DMS153 treated with DMSO at 0.1 percent for 48 hours (cell line): ENCODE data around the gene ALB.
"Not testable (repeated sequence)": the region's sequence is repeated elsewhere in the genome, so short reads cannot be mapped to it uniquely, and the experiment has no call there.

ENCODE experiments used
- DNase-seq: peaks from one replicate; lab custom pipeline; 2025; ENCODE audit not compliant: unreplicated experiment; lab: John Stamatoyannopoulos, UW

ALB gene

DNA sequence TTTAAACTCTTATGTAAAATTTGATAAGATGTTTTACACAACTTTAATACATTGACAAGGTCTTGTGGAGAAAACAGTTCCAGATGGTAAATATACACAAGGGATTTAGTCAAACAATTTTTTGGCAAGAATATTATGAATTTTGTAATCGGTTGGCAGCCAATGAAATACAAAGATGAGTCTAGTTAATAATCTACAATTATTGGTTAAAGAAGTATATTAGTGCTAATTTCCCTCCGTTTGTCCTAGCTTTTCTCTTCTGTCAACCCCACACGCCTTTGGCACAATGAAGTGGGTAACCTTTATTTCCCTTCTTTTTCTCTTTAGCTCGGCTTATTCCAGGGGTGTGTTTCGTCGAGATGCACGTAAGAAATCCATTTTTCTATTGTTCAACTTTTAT lies at the start of gene ALB:
ALB (plus strand) TSS at position 246 of the 400 bp plus-strand sequence; CDS start at position 287, 41 bp downstream.
- DNase-seq, result no peak

DNA sequence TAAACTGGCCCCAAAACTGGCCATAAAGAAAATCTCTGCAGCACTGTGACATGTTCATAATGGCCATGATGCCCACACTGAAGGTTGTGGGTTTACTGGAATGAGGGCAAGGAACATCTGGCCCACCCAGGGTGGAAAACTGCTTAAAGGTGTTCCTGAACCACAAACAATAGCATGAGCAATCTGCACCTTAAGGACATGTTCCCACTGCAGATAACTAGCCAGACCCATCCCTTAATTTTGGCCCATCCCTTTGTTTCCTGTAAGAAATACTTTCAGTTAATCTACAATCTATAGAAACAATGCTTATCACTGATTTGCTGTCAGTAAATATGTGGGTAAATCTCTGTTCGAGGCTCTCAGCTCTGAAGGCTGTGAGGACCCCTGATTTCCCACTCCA lies 46.9 kb upstream of the ALB start:
- not testable (repeated sequence) for DNase-seq

DNA sequence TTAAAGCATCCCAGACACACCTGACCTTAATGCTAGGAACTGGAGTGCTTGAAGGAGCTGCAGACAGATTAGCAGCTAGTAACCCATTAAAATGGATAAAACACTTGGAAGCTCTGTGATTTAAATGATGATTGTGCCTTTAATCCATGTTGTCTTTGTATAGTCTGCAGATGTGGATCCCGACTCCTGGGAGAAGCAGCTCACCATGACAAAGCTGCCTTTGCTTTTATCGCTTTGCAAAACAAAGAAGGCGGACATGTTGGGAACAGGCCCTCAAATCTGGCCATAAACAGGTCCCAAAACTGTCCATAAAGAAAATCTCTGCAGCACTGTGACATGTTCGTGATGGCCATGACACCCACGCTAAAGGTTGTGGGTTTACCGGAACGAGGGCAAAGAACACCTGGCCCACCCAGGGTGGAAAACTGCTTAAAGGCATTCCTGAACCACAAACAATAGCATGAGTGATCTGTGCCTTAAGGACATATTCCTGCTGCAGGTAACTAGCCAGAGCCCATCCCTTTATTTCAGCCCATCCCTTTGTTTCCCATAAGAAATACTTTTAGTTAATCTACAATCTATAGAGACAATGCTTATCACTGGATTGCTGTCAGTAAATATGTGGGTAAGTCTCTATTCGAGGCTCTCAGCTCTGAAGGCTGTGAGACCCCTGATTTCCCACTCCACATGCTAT lies 34.4 kb upstream of the ALB start:
- DNase-seq, result not testable (repeated sequence)

DNA sequence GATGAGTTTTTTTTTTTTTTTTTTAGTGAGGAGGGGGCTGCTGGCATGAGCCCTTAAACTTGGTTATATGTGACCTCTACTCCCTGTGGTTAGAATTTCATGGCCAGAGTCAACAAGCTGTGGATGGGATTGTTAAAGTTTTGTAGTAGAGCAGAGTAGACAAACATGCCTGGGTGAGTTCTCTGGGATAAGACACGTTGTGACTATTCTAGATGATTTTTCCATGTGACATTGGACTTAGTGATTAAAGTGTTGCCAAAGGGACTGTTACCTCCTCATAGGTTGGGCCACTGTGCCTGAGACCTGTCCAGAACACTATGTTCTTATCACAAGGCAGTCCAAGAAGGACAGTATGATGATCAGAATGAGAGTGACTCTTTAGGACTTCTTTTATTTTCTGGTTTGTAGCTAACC lies 28.8 kb upstream of the ALB start:
- DNase-seq, result no peak

DNA sequence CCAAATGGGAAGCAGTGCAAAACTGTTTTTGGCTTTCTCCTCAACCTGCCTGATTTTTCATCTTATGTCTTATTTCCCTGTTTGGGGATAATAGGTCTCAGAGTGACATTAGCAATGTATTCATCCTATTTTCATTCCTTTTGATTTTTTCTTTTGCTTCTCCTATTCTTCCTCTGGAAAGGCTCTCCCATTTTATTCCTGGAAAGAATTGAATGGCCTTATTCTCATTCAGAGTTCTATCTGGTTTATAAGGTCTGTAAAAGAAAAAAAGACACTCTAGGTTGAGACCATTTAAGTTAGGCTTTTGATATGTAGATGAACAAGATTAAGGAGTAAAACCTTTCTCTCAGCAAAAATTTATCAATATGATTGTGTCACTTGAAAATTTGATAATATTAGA lies 27.8 kb upstream of the ALB start:
- DNase-seq, result no peak

DNA sequence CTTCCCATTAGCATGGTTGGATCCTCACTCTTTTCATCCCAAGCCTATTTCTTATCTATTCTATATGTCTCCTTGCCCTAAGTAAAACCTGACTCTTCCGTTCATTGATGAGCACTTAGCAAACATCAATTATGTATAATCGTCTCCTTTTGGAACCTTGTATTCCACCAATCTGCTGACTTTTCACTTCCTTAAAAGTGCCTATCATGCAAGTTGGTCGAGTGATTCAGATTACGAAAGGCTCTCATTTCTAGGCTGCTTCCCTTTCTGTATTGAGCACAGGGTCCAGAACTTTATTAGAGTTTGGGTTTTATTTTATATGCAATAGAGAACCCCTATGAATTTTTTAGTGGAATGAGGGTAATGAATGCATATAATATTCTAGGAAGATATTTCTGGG lies 27.1 kb upstream of the ALB start:
- no peak for DNase-seq

DNA sequence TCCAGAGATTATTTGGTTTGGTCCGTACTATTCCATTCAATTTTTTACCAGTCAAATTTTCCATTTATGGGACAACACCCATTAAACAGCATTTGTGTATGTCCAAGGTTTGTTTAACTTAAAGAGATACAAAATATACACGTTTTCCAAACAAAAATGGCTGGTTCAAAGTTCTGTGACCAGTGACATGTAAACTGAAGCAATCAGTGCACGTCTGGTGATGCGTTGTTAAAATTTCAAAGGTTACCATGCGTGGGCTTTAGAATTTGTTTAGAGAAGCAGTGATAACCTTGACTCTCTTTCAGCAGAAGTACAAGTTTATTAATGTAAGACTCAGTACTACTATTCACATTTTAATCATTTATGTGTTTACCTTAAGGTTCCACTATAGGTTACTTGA lies 25.2 kb upstream of the ALB start:
- no peak for DNase-seq

DNA sequence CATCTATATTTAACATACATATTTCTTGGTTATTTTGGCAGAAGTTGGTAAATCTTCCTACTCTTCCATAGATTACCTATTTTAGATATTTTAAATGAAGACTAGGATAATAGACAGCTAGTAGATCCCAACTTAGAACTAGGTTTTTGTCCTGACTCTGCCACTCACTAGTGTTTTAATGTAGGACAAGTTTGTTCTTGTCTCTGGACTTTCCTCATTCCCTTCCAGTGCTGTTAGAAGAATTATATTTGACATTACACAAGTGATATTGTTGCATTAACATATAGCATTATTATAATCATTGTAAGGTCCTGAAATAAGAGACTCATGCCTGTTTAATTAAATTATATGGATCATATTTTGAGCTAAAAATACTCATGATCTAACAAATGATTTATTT lies 24.1 kb upstream of the ALB start:
- no peak for DNase-seq

DNA sequence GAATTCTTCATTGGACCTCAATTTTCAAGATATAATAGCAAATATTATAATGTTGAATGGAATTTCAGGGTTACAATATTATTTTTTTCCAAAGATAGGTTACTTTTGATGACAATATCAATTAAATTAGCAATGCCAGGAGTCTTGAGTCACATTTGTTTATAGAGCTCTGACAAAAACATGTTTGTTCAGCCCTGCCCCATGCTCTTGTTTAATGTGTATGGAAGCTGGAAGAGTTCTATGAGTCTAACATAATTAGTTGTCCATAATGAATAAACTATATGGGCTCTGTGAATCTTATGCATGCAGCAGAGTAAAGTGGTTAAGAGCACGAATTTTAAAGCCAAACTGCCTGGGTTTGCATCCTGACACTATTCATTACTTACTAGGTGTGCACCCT lies 22.9 kb upstream of the ALB start:
- DNase-seq, result no peak

DNA sequence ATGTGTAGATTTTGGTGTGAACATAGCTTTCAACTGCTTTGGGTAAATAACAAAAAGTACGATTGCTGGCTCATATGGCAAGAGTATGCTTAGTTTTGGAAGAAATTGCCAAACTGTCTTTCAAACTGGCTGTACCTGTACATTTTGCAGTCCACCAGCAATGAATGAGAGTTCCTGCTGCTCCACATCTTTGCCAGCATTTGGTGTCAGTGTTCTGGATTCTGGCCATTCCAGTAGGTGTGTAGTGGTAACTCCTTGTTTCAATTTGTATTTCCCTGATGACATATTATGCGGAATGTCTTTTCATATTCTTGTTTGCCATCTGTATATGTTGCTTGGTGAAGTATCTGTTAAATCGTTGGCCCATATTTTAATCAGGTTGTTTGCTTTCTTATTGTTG lies 20.6 kb upstream of the ALB start:
- no peak for DNase-seq

DNA sequence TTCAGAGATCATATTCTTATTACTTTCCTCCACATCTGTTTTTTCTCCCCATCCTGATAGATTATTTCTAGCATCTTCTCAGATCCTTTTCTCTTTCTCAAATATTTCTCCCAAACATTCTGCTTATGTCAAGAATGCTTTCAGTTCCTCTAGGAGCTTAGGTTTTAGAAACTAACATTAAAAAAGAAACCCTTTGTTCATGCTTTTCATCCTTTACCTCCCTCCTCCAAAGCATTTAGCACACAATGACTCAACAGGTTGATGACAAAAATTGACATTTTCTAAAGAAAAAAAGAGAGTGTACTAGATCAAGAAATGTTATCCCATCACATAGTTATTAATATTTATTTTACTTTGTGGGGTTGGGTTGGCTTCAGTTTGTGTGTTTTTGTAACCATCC lies 16.5 kb upstream of the ALB start:
- no peak for DNase-seq

DNA sequence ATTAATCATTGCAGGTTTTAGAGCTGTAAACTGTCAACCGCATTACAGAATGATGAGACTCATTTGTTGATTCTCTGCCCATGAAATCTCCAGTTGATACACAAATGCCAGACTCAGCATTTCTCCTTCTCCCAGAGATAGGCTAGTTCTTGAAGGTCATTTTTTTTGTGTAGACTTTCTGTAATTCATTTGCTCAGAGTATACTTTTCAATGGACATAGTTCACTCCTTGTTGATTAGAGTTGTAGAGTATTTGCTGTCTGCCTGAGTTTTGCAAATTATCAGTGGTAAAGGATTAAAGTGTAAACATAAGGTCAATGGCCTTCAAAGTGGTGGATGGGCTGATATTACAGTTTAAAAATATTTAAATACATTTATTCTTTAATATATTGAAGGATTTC lies 15.2 kb upstream of the ALB start:
- DNase-seq, result no peak

DNA sequence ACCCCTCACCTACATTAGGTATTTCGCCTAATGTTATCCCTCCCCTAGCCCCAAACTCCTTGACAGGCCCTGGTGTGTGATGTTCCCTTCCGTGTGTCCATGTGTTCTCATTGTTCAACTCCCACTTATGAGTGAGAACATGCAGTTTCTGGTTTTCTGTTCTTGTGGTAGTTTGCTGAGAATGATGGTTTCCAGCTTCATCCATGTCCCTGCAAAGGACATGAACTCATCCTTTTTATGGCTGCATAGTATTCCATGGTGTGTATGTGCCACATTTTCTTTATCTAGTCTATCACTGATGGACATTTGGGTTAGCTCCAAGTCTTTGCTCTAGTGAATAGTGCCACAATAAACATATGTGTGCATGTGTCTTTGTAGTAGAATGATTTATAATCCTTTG lies 14.4 kb upstream of the ALB start:
- DNase-seq, result not testable (repeated sequence)

DNA sequence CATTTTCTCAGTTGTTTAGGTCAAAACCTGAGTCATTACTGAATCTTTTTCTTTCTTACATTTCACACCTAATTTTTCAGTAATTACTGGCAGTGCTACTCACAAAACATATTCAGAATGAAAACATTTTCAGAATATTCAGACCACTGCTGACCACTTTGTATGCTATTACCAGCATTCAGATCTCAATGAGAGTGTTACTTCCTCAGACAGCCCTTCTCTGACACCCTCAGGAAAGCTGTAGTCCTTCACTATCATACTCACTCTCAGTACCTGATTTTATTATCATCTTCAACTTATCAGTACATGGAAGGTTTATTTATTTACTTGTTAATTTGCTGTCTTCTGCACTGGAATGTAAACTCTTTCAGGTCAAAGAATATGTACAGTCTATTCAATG lies 12.3 kb upstream of the ALB start:
- no peak for DNase-seq

DNA sequence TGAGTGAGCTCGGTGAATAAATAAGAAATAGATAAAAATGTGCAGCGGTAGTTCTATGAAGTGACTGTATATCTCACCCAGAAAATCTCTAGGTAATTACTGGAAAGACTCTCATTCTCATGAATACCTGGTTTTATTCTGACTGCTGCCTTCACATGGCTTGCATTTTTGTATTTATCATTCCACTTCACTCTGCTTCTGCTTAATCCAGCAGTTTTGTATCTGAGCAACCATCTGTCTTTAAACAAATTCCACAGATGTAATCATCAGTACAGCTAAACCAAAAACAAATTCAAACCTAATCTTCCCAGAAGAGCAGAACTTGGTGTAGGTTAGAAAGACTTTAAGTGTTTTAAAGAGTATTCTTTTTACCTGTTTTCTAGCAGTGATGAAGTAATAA lies 11.2 kb upstream of the ALB start:
- no peak for DNase-seq

DNA sequence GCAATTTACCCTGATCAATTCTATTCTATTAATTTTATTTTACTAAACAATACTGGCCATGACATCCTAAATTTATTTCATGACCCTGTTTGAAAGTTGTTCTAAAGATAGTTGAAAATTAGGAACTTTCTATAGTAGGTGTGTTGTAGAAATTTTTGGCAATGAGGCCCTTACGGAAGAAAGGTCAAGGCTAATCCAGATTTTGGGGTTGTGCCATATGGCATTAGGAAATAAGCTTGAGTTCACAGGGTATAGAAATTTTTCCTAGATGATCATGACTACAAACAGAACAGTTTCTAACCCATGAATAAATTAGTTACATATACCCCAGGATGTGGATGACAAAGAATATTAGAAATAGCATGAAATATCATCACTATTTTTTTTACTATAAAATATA lies 7.8 kb upstream of the ALB start:
- no peak for DNase-seq

DNA sequence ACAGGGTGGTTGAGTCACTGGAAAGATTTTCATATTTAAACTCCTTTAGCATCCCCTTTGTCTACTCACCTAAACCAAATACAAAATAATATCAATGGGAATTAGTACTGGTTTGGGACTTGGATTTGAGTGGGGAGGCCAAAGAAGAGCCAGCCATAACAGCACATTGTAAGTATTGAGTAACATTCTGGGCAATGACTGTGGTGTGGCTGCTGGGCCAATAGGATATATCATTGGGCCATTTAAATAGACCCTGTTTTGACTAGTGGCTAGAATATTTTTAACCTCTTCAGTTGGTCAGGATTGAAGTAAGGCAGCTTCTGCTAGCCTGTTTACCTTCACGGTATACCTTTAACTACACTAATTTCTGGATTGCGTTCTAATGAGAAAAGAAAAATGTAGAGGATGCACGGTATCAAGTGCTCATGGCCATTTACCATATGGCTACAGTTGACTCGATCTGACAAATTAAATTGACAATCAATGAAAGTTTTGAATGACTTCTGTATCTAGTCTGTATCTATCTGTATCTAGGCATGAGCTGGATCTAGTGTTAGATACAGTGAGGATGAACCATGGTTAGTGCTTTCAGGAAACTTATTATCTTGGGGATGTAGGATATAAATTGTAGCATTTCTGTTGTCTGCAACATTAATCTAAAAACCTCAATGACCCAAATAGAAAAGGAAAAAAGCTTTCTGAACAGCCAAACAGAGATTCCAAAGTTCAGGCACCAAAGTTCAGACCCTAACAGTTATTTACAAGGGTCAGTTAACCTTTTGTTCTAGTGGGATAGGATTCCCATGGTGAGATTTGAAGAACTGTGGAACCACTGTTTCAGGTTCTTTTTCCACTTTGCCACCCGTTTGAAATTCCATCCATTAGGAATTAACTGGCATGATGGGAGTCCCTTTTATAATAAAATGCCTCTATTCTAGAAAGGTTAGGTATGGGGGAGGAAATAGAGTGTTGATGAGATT lies 6.8 kb upstream of the ALB start:
- no peak for DNase-seq

DNA sequence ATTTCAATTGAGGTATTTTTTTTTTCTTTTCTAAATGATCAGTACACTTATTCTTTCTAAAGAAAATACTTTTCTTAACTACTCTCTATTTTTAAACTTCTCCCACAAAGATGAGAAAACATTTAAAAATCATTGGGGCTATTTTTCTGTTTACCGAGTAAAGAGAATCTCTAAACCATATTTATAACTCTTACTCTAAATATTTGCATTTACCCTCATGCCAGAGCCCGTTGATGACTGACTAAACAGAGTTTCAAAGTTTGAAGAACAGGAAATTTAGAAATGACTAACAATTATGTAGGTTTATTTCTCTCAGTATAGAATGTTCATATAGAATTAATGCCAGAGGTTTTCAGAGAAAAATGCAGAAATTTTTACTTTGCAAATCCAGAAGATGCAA lies 2.7 kb upstream of the ALB start:
- DNase-seq, result no peak

DNA sequence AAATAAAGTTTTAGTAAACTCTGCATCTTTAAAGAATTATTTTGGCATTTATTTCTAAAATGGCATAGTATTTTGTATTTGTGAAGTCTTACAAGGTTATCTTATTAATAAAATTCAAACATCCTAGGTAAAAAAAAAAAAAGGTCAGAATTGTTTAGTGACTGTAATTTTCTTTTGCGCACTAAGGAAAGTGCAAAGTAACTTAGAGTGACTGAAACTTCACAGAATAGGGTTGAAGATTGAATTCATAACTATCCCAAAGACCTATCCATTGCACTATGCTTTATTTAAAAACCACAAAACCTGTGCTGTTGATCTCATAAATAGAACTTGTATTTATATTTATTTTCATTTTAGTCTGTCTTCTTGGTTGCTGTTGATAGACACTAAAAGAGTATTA lies 370 bp downstream of the ALB start:
- no peak for DNase-seq

DNA sequence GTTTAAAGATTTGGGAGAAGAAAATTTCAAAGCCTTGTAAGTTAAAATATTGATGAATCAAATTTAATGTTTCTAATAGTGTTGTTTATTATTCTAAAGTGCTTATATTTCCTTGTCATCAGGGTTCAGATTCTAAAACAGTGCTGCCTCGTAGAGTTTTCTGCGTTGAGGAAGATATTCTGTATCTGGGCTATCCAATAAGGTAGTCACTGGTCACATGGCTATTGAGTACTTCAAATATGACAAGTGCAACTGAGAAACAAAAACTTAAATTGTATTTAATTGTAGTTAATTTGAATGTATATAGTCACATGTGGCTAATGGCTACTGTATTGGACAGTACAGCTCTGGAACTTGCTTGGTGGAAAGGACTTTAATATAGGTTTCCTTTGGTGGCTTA lies 1.1 kb downstream of the ALB start:
- no peak for DNase-seq

DNA sequence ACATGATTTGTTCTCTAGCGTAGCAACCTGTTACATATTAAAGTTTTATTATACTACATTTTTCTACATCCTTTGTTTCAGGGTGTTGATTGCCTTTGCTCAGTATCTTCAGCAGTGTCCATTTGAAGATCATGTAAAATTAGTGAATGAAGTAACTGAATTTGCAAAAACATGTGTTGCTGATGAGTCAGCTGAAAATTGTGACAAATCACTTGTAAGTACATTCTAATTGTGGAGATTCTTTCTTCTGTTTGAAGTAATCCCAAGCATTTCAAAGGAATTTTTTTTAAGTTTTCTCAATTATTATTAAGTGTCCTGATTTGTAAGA lies 2.4 kb downstream of the ALB start:
- DNase-seq, result no peak

DNA sequence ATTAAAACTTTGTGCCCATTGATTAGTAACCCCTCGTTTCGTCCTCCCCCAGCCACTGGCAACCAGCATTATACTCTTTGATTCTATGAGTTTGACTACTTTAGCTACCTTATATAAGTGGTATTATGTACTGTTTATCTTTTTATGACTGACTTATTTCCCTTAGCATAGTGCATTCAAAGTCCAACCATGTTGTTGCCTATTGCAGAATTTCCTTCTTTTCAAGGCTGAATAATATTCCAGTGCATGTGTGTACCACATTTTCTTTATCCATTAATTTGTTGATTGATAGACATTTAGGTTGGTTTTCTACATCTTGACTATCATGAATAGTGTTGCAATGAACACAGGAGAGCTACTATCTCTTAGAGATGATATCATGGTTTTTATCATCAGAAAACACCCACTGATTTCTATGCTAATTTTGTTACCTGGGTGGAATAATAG lies 3.2 kb downstream of the ALB start:
- DNase-seq, result no peak
